Esophagus (tissue), 2 donors: ENCODE data around the gene NEXN. TPM values are rescaled to one million over a fixed set of nuclear protein-coding genes. Genes with fewer than 3 reads are reported as not detected.

Experiments
- H3K27ac ChIP-seq, 2 donors: one replicate each; pipeline ENCODE4 v1.5.1; 2013; ENCODE audit warnings: low read depth in 2 of 2, mild to moderate bottlenecking in 2 of 2, inconsistent platforms in 1 of 2, low read length in 1 of 2, moderate library complexity in 1 of 2
- H3K27me3 ChIP-seq, 2 donors: one replicate each; pipeline ENCODE4 v1.6.1; 2013; ENCODE audit warnings: low read length in 2 of 2, control low read depth in 1 of 2, mild to moderate bottlenecking in 1 of 2; ENCODE audit not compliant: insufficient read depth in 2 of 2, control insufficient read depth in 1 of 2
- H3K36me3 ChIP-seq, 2 donors: one replicate each; pipeline ENCODE4 v1.6.1; 2013; ENCODE audit warnings: low read length in 1 of 2; ENCODE audit not compliant: control insufficient read depth in 2 of 2, insufficient read depth in 2 of 2
- H3K4me1 ChIP-seq, 2 donors: one replicate each; pipeline ENCODE4 v1.6.1; 2013; ENCODE audit warnings: low read length in 1 of 2; ENCODE audit not compliant: control insufficient read depth in 2 of 2, insufficient read depth in 2 of 2
- H3K4me3 ChIP-seq, 2 donors: one replicate each; pipeline ENCODE4 v1.5.1; 2013; ENCODE audit warnings: low read length in 2 of 2, mild to moderate bottlenecking in 2 of 2, low read depth in 1 of 2, moderate library complexity in 1 of 2
- H3K9me3 ChIP-seq, 2 donors: one replicate each; pipeline ENCODE4 v1.6.1; 2013; ENCODE audit warnings: mild to moderate bottlenecking in 2 of 2, low read depth in 1 of 2, low read length in 1 of 2, moderate library complexity in 1 of 2; ENCODE audit not compliant: control insufficient read depth in 2 of 2, insufficient read depth in 1 of 2
- WGBS, 2 donors: extraction: QIAGEN DNeasy Blood & Tissue Kit; methylation state at CpG; one replicate each; pipeline ENCODE4 v1.1.7; 2013; 5-methylcytosine and 5-hydroxymethylcytosine counted together
- polyA plus RNA-seq, 2 donors: library from polyadenylated mRNA; stranded (reverse); fragments of 200-250 nt; gene quantifications; one replicate each; pipeline ENCODE4 v1.2.3, GENCODE V29; 2013
- donor health status: healthy with polysubstance abuse.
- donor health status: Bipolar disorder and iron deficiency.

The NEXN gene
- polyA plus RNA-seq, 2 donors, result 10.9 to 16.2 TPM

DNA sequence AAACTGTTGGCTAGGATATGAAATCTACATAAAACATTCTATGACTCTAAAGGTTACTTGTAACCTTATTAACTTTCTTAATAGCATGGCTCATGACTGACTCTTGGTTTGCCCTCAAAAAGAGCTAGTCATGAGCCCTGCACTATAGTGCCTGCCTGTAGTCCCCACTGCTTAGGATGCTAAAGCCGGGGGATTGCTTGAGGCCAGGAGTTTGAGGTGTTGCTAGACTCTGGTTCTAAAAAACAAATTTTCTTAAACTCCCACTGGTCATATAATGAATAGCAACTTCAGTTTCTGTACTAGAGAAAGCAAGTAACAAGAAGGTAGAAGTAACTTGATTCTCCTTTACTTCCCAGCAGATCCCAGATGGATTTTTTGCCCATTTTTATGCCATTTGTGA is 15.8 kb upstream of the NEXN start:
- no peaks in the 10 kb centered on the region for H3K9me3 ChIP-seq
- WGBS, 2 donors, result 97 to 100% methylated on average over 1 of the region's 1 CpG
- H3K36me3 ChIP-seq, result no peaks in the 10 kb centered on the region
- H3K4me1 ChIP-seq, result no peaks in the 10 kb centered on the region
- no peak overlapping the region for H3K4me3 ChIP-seq
- H3K27me3 ChIP-seq, result no peaks in the 10 kb centered on the region
- no peak overlapping the region for H3K27ac ChIP-seq

DNA sequence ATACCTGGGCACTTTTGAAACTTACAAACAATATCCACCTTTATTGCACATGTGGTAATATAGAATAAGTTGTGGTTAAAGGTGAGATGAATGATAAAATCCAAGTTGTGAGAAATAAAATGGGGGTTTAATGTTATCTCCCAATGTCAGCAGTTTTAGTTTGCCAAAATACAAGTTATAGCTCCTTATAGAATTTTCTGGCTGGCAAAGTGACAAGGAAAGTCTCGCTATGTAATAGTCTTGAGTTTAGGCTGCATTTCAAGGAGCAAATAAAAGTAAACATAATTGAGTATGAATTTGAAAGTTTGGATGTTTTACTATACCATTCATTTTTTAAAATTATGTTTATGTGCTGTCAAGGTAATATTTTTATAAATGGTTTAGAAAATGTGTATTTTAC is 15.0 kb upstream of the NEXN start:
- 95 to 98% methylated on average over 1 of the region's 1 CpG for WGBS, 2 donors
- H3K36me3 ChIP-seq, result no peaks in the 10 kb centered on the region

DNA sequence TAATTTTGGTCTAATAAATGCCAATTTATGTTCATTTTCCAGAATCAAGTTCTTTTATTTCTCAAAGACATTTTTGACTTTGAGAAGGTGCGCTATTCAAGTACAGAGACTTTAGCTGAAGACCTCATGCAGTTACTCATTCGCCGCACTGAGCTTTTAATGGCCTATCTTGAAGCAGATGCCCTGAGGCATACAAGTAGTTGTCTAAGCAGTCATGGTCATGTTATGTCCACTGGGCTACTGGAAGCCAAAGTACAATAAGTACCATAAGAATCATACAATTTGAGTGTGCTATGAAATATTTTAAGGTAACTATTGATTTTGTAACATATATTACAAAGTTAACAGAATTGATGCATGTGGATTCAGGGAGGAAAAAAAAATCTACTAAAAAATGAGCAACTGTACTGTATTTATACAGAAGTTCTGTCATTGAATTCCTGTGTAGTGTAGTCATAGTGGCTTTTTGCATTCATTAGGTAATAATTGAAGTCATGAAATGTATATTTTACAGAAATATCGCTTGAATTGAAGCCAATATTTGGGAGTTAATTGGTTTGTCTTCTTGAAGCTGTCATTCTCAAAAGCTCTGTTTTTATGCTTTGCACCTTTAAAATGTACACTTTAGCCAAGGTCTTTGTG is 13.5 kb upstream of the NEXN start:
- Histone ChIP-seq H3K36me3 (no peaks in the 10 kb centered on the region), H3K4me3 (no peak overlapping the region), H3K27me3 (no peaks in the 10 kb centered on the region), H3K9me3 (no peaks in the 10 kb centered on the region), H3K27ac (no peak overlapping the region), H3K4me1 (no peaks in the 10 kb centered on the region)
- 96% methylated on average over 4 of the region's 4 CpGs for WGBS, 2 donors

More for the DNA sequence above, 15.0 kb upstream of the NEXN start:
- Histone ChIP-seq H3K4me3 (no peak overlapping the region), H3K27me3 (no peaks in the 10 kb centered on the region), H3K9me3 (no peaks in the 10 kb centered on the region), H3K4me1 (no peaks in the 10 kb centered on the region), H3K27ac (no peak overlapping the region)

GRCh38 chr1:77876884-77877283 is 11.5 kb upstream of the NEXN start:
- 93 to 95% methylated on average over 4 of the region's 4 CpGs for WGBS, 2 donors
- Histone ChIP-seq H3K4me1 (no peaks in the 10 kb centered on the region), H3K36me3 (no peaks in the 10 kb centered on the region), H3K27ac (no peak overlapping the region), H3K9me3 (no peaks in the 10 kb centered on the region), H3K27me3 (no peaks in the 10 kb centered on the region), H3K4me3 (no peak overlapping the region)

DNA sequence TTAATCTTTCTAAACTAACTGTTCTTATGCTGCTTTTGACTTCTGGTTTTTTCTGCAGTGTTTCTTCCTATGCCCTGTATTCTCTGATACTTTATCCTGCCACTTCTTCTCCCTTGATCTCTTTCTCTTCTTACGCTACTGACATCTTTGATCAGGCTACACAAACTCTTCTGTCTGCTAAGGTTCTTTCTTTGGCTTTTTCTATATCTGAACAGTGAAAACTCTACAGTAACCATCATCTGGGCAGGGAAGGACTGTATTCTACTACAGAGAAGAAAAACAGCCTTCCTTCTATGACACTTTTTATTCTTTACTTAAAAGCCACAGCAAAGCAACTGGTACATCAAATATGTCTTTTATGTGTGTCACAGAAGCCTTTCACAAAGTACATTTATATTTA is 7.4 kb upstream of the NEXN start:
- H3K36me3 ChIP-seq, result no peaks in the 10 kb centered on the region
- H3K9me3 ChIP-seq, result no peaks in the 10 kb centered on the region
- 97 to 100% methylated on average over 1 of the region's 1 CpG for WGBS, 2 donors

DNA sequence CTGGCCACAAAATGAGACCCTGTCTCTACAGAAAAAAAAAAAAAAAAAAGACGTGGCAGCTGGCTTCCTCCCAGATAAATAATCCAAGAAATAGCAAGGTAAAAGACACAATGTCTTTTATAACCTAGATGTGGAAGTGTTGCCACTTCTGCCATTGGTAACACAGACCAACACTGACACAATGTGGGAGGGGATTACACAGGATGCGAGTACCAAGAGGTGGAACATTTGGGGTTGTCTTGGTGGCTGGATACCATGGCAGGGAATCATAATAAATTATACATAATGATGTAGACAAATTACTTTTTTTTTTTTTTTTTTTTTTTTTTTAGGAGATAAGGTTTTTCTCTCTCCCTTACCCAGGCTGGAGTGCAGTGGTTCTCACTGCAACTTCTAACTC is 6.0 kb upstream of the NEXN start:
- no peaks in the 10 kb centered on the region for H3K4me1 ChIP-seq
- H3K9me3 ChIP-seq, result no peaks in the 10 kb centered on the region
- WGBS, 2 donors, result 64 to 71% methylated on average over 2 of the region's 2 CpGs
- no peaks in the 10 kb centered on the region for H3K27me3 ChIP-seq
- no peaks in the 10 kb centered on the region for H3K36me3 ChIP-seq
- H3K4me3 ChIP-seq, result no peak overlapping the region
- H3K27ac ChIP-seq, result no peak overlapping the region

More for the DNA sequence above, 7.4 kb upstream of the NEXN start:
- no peak overlapping the region for H3K4me3 ChIP-seq
- H3K27me3 ChIP-seq, result no peaks in the 10 kb centered on the region
- no peaks in the 10 kb centered on the region for H3K4me1 ChIP-seq
- H3K27ac ChIP-seq, result no peak overlapping the region

DNA sequence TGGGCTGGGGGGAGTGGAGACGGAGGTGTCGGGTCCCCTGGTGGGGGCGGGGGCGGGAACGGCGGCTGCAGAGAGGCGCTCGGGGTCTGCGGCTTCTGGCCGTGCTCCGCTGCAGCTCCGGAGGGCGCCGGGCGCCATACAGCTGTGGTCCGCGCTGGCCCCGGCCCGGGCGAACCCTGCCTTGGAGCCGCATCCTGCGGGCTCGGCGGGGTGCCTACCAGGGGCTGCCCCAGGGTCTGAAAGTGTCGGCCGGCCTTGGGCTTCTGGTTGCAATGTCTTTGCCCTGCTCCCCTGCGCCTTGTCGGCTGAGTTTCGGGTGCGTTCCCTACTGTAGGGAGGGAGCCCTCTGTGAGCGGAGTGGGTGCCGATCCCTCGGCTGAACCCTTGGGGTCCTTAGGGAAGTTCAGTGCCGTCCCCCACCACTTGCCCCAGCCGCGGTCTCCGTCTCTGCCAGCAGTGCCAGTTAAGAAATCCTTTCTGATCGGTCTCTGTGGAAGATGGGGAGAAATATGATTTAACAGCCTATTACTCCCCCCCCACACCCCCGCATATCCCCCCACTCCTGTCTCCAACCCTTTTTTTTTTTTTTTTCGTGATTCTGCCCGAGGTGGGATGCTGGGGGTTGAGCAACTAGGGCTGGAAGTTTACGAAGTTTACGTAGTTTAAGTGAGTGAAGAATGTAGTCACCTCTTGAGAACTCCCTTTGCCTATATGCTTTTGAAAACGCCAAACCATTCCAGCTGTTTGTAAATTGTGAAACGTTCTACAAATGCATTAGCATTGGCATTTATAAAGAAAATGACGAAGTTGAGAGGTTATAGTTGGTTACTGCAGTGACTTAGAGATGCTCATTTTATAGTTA is 588 bp downstream of the NEXN start:
- H3K9me3 ChIP-seq, result no peaks in the 10 kb centered on the region
- H3K27me3 ChIP-seq, result no peaks in the 10 kb centered on the region
- no peaks in the 10 kb centered on the region for H3K4me1 ChIP-seq
- H3K36me3 ChIP-seq, result no peaks in the 10 kb centered on the region
- peak overlapping the region; percentile 61 to 67 for H3K4me3 ChIP-seq
- H3K27ac ChIP-seq, result peak overlapping the region; percentile 81
- 2 to 3% methylated on average over 43 to 46 of the region's 46 CpGs for WGBS, 2 donors

DNA sequence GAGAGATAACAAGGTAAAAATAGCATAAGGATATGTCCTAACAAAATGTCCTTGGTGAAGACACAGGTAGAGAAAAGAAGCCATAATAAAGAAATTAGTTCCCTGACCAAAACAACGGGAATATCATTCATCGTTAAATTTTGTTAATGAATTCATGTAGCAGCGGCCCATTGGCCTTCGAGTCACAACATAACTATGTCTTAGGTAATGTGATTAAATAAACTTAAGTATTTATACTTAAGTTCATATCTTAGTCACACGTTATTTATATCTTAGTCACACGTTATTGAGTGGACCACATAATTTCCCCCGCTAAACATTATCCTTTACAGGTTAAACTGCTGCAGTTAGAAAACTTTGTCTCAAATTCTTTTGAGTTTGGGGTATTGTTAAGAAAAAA is 1.2 kb downstream of the NEXN start:
- WGBS, 2 donors, result 50 to 55% methylated on average over 7 of the region's 7 CpGs
- Histone ChIP-seq H3K9me3 (no peaks in the 10 kb centered on the region), H3K27ac (no peak overlapping the region), H3K4me3 (peak overlapping the region in 1 of 2 donors; percentile 67), H3K27me3 (no peaks in the 10 kb centered on the region), H3K36me3 (no peaks in the 10 kb centered on the region), H3K4me1 (no peaks in the 10 kb centered on the region)

DNA sequence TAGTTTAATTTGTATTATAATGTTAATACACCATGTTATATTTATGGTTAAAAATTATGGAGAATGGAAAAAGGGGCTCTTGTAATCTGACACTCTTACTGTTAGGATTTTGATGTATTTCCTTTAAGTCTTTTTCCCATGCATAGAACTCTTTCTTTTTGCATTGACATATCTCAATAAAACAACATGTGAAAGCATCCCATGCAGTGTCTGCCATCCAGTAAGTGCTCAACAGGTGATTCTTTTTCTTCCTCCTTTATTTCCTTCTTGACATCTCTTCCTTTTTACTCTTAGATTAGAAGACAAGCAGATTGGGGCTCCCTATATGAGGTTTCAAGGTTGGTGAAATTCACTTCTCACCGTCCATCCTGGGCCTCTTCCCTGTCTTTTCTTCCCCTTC is 2.8 kb downstream of the NEXN start:
- Histone ChIP-seq H3K9me3 (no peaks in the 10 kb centered on the region), H3K27me3 (no peaks in the 10 kb centered on the region), H3K4me1 (no peaks in the 10 kb centered on the region), H3K36me3 (no peaks in the 10 kb centered on the region), H3K27ac (no peak overlapping the region), H3K4me3 (no peak overlapping the region)
- WGBS, 2 donors, result 95 to 96% methylated on average over 1 of the region's 1 CpG
